HepG2 (cell line): Measurements from ENCODE around the gene MYO10. TPM values are rescaled to one million over a fixed set of nuclear protein-coding genes. Genes with fewer than 3 reads are reported as not detected.
A peak's percentile ranks its signal among the peaks of the same experiment; 100 is the strongest.

Source experiments
- ELK4 ChIP-seq: sonication (generic); formaldehyde crosslinking; IDR thresholded peaks from 2 replicates; pipeline ENCODE4 v1.9.0; 2021; ENCODE audit warnings: missing genetic modification reagents, borderline replicate concordance
- GTF3A ChIP-seq: sonication (generic); formaldehyde crosslinking; conservative IDR thresholded peaks from 2 replicates; pipeline ENCODE4 v1.4.0; 2020; ENCODE audit warnings: mild to moderate bottlenecking, missing genetic modification reagents
- HCFC1 ChIP-seq: fragments of 150-350 bp; IDR thresholded peaks from 2 replicates; pipeline ENCODE4 v1.6.1; 2014; ENCODE audit warnings: low read depth, low read length
- HNF1B ChIP-seq: sonication (generic); formaldehyde crosslinking; IDR thresholded peaks from 2 replicates; pipeline ENCODE4 v1.5.1; 2020; ENCODE audit warnings: mild to moderate bottlenecking, moderate library complexity, missing genetic modification reagents
- KDM5A ChIP-seq: fragments of 200-600 bp; sonication (generic); IDR thresholded peaks from 2 replicates; pipeline ENCODE4 v1.7.0; 2018; ENCODE audit warnings: antibody characterized with exemption, mild to moderate bottlenecking, low read length, borderline replicate concordance
- KLF16 ChIP-seq, 2 experiments: sonication (generic) in 1 of 2; formaldehyde crosslinking in 1 of 2; IDR thresholded peaks; 2 replicates each; pipeline versions ENCODE4 v1.6.1 to v1.8.0; 2016 to 2023; ENCODE audit warnings: missing genetic modification reagents in 2 of 2, missing compliant biosample characterization in 1 of 2
- MEF2D ChIP-seq: sonication (generic); formaldehyde crosslinking; IDR thresholded peaks from 2 replicates; pipeline ENCODE4 v1.5.1; 2020; ENCODE audit warnings: mild to moderate bottlenecking, missing genetic modification reagents
- MTA3 ChIP-seq: sonication (generic); formaldehyde crosslinking; IDR thresholded peaks from 2 replicates; pipeline ENCODE4 v1.4.0; 2020; ENCODE audit warnings: missing genetic modification reagents
- NFE2 ChIP-seq: sonication (generic); formaldehyde crosslinking; IDR thresholded peaks from 2 replicates; pipeline ENCODE4 v1.4.0; 2020; ENCODE audit warnings: missing genetic modification reagents
- PRPF4 ChIP-seq: fragments of 200-400 bp; formaldehyde crosslinking; IDR thresholded peaks from 2 replicates; pipeline ENCODE4 v1.6.1; 2016; ENCODE audit warnings: low read length, low read depth; ENCODE audit not compliant: poor library complexity, severe bottlenecking
- SETDB1 ChIP-seq: sonication (generic); formaldehyde crosslinking; IDR thresholded peaks from 2 replicates; pipeline ENCODE4 v1.5.1; 2020; ENCODE audit warnings: missing genetic modification reagents, mild to moderate bottlenecking, borderline replicate concordance
- SRSF4 ChIP-seq: fragments of 200-400 bp; formaldehyde crosslinking; IDR thresholded peaks from one replicate; pipeline ENCODE4 v1.6.1; 2018; ENCODE audit warnings: mild to moderate bottlenecking, low read depth, low read length, moderate library complexity; ENCODE audit not compliant: poor library complexity, severe bottlenecking
- ZBTB37 ChIP-seq: sonication (generic); formaldehyde crosslinking; IDR thresholded peaks from 2 replicates; pipeline ENCODE4 v1.4.0; 2020; ENCODE audit warnings: mild to moderate bottlenecking, missing genetic modification reagents
- ZFP36L1 ChIP-seq: sonication (generic); formaldehyde crosslinking; IDR thresholded peaks from 2 replicates; pipeline ENCODE4 v1.8.0; 2022; ENCODE audit warnings: mild to moderate bottlenecking, missing genetic modification reagents, moderate library complexity
- ZFX ChIP-seq: sonication (generic); formaldehyde crosslinking; IDR thresholded peaks from 2 replicates; pipeline ENCODE4 v1.4.0; 2020; ENCODE audit warnings: mild to moderate bottlenecking, low read depth, missing genetic modification reagents, moderate library complexity
- ZKSCAN1 ChIP-seq: fragments of 150-350 bp; IDR thresholded peaks from 2 replicates; pipeline ENCODE4 v1.6.1; 2014; ENCODE audit warnings: low read length
- ZNF235 ChIP-seq: sonication (generic); formaldehyde crosslinking; IDR thresholded peaks from 2 replicates; pipeline ENCODE4 v1.8.1; 2023; ENCODE audit warnings: mild to moderate bottlenecking, missing genetic modification reagents, borderline replicate concordance
- ZNF281 ChIP-seq: sonication (generic); formaldehyde crosslinking; IDR thresholded peaks from 2 replicates; pipeline ENCODE4 v1.4.0; 2020; ENCODE audit warnings: missing genetic modification reagents, borderline replicate concordance
- ZNF460 ChIP-seq: sonication (generic); formaldehyde crosslinking; IDR thresholded peaks from 2 replicates; pipeline ENCODE4 v1.5.1; 2020; ENCODE audit warnings: missing genetic modification reagents, mild to moderate bottlenecking, borderline replicate concordance
- ZNF724P ChIP-seq: sonication (generic); formaldehyde crosslinking; IDR thresholded peaks from 2 replicates; pipeline ENCODE4 v1.8.0; 2022; ENCODE audit warnings: missing genetic modification reagents, borderline replicate concordance
- ZSCAN29 ChIP-seq: sonication (generic); formaldehyde crosslinking; conservative IDR thresholded peaks from 2 replicates; pipeline ENCODE4 v1.4.0; 2020; ENCODE audit warnings: mild to moderate bottlenecking, missing genetic modification reagents
- polyA plus RNA-seq, 8 experiments: library from polyadenylated mRNA; depleted of rRNA in 3 of 8; stranded (reverse) in 7 of 8; unstranded in 1 of 8; fragments of >200 nt; fragmentation: Illumina TruSeq in 4 of 8; extraction: Trizol in 4 of 8; gene quantifications; 2 replicates each; pipeline versions ENCODE4 v1.2.1 to v1.2.3, GENCODE V29; 2011 to 2016; ENCODE audit warnings: low read depth in 4 of 8, missing spikeins in 1 of 8, mixed read lengths in 1 of 8; ENCODE audit not compliant: insufficient read depth in 1 of 8
- total RNA-seq, 5 experiments: library from RNA; depleted of rRNA; stranded (reverse); fragments of >200 nt; fragmentation: Illumina TruSeq; extraction: Trizol; gene quantifications; 2 replicates each; pipeline ENCODE4 v1.2.3, GENCODE V29; 2016; ENCODE audit warnings: low read depth in 1 of 5

Gene MYO10
- total and polyA plus RNA-seq, 2 of the 13 experiments (the other 11 are each of a cell fraction or from before 2014, with no cell fraction given): 4.5 to 14.0 TPM

GRCh38 chr5:16721151-16722096, 214.7 kb downstream of the MYO10 start (continued):
- TF ChIP-seq ZFX (CRISPR knock-in tag) (no peak), NFE2 (no peak), ZBTB37 (CRISPR knock-in tag) (no peak), MTA3 (no peak), ZNF281 (no peak), GTF3A (CRISPR knock-in tag) (no peak), ELK4 (CRISPR knock-in tag) (no peak), KDM5A (no peak), ZSCAN29 (CRISPR knock-in tag) (no peak), ZNF460 (no peak; the same call in 1 of the 2 replicates), ZNF724P (CRISPR knock-in tag) (no peak), PRPF4 (no peak), ZNF235 (CRISPR knock-in tag) (no peak), MEF2D (no peak), SRSF4 (no peak), SETDB1 (CRISPR knock-in tag) (no peak), HCFC1 (no peak), ZKSCAN1 (no peak), ZFP36L1 (CRISPR knock-in tag) (no peak), KLF16 (CRISPR knock-in tag; IDR thresholded peaks at IDR 0.05) (peak in 1 of 2 experiments; percentile 60; a peak in 2 of 4 replicates), HNF1B (0 out of 2 replicates have a peak, but pooled peaks have one; percentile 23)
